Muscle layer of duodenum (tissue), 2 donors: Measurements from ENCODE around the gene CCDC197.

ENCODE experiments used
- H3K27ac ChIP-seq: one replicate; pipeline ENCODE4 v1.7.0; 2013; ENCODE audit warnings: mild to moderate bottlenecking, low read length
- H3K27me3 ChIP-seq: one replicate; pipeline ENCODE4 v1.7.0; 2013; ENCODE audit warnings: low read depth, mild to moderate bottlenecking, control low read depth, low read length
- H3K36me3 ChIP-seq, 2 donors: one replicate each; pipeline ENCODE4 v1.7.0; 2013; ENCODE audit warnings: low read length in 2 of 2, control low read depth in 1 of 2, mild to moderate bottlenecking in 1 of 2; ENCODE audit not compliant: insufficient read depth in 2 of 2, control insufficient read depth in 1 of 2
- H3K4me1 ChIP-seq, 2 donors: one replicate each; pipeline ENCODE4 v1.7.0; 2013; ENCODE audit warnings: low read length in 2 of 2, mild to moderate bottlenecking in 2 of 2, control low read depth in 1 of 2, moderate library complexity in 1 of 2; ENCODE audit not compliant: insufficient read depth in 2 of 2, control insufficient read depth in 1 of 2
- H3K4me3 ChIP-seq, 2 donors: one replicate each; pipeline ENCODE4 v1.7.0; 2013; ENCODE audit warnings: low read length in 2 of 2, low read depth in 1 of 2, mild to moderate bottlenecking in 1 of 2
- H3K9me3 ChIP-seq, 2 donors: one replicate each; pipeline ENCODE4 v1.7.0; 2013; ENCODE audit warnings: low read length in 2 of 2, control low read depth in 1 of 2, mild to moderate bottlenecking in 1 of 2; ENCODE audit not compliant: control insufficient read depth in 1 of 2
- donor health status: healthy.

The CCDC197 gene

GRCh38 chr14:94030571-94030970 is 33.5 kb downstream of the CCDC197 start:
- Histone ChIP-seq H3K4me3 (no peak overlapping the region), H3K9me3 (no peaks in the 10 kb centered on the region), H3K36me3 (no peaks in the 10 kb centered on the region), H3K27me3 (no peaks in the 10 kb centered on the region), H3K27ac (no peak overlapping the region), H3K4me1 (peaks cover 0 to 3% of the 10 kb centered on the region in 2 donors)

- Histone ChIP-seq H3K4me3 (no peak overlapping the region), H3K4me1 (no peaks in the 10 kb centered on the region), H3K36me3 (no peaks in the 10 kb centered on the region)
Observed at GRCh38 chr14:94031161-94031882, 34.2 kb downstream of the CCDC197 start.

GRCh38 chr14:94031883-94032279 is 34.8 kb downstream of the CCDC197 start:
- Histone ChIP-seq H3K4me1 (no peaks in the 10 kb centered on the region), H3K9me3 (no peaks in the 10 kb centered on the region), H3K36me3 (no peaks in the 10 kb centered on the region), H3K27me3 (no peaks in the 10 kb centered on the region), H3K4me3 (no peak overlapping the region), H3K27ac (no peak overlapping the region)

More at GRCh38 chr14:94031161-94031882, 34.2 kb downstream of the CCDC197 start:
- no peaks in the 10 kb centered on the region for H3K9me3 ChIP-seq
- H3K27me3 ChIP-seq, result no peaks in the 10 kb centered on the region
- no peak overlapping the region for H3K27ac ChIP-seq

GRCh38 chr14:94034886-94035285 is 37.8 kb downstream of the CCDC197 start:
- Histone ChIP-seq H3K27ac (no peak overlapping the region), H3K4me1 (no peaks in the 10 kb centered on the region), H3K36me3 (no peaks in the 10 kb centered on the region), H3K9me3 (no peaks in the 10 kb centered on the region), H3K4me3 (no peak overlapping the region), H3K27me3 (no peaks in the 10 kb centered on the region)

- Histone ChIP-seq H3K4me1 (peaks cover 0 to 3% of the 10 kb centered on the region in 2 donors), H3K27ac (no peak overlapping the region), H3K9me3 (no peaks in the 10 kb centered on the region), H3K4me3 (no peak overlapping the region), H3K27me3 (no peaks in the 10 kb centered on the region), H3K36me3 (no peaks in the 10 kb centered on the region)
Observed at GRCh38 chr14:94036313-94037167, 39.4 kb downstream of the CCDC197 start.

- Histone ChIP-seq H3K27me3 (no peaks in the 10 kb centered on the region), H3K9me3 (no peaks in the 10 kb centered on the region), H3K4me3 (no peak overlapping the region), H3K4me1 (peaks cover 3 to 16% of the 10 kb centered on the region in 2 donors), H3K36me3 (no peaks in the 10 kb centered on the region), H3K27ac (no peak overlapping the region)
Observed at GRCh38 chr14:94037954-94038353, 40.9 kb downstream of the CCDC197 start.

- H3K27me3 ChIP-seq, result no peaks in the 10 kb centered on the region
- no peak overlapping the region for H3K27ac ChIP-seq
- no peak overlapping the region for H3K4me3 ChIP-seq
- no peaks in the 10 kb centered on the region for H3K9me3 ChIP-seq
- no peaks in the 10 kb centered on the region for H3K36me3 ChIP-seq
- peaks cover 3 to 16% of the 10 kb centered on the region in 2 donors for H3K4me1 ChIP-seq
Observed at GRCh38 chr14:94038510-94038909, 41.4 kb downstream of the CCDC197 start.

GRCh38 chr14:94038921-94039629 is 42.0 kb downstream of the CCDC197 start:
- Histone ChIP-seq H3K4me3 (no peak overlapping the region), H3K4me1 (peaks cover 3 to 16% of the 10 kb centered on the region in 2 donors), H3K27me3 (no peaks in the 10 kb centered on the region), H3K9me3 (no peaks in the 10 kb centered on the region), H3K27ac (no peak overlapping the region), H3K36me3 (peaks cover 0 to 3% of the 10 kb centered on the region in 2 donors)

- Histone ChIP-seq H3K27ac (no peak overlapping the region), H3K36me3 (peaks cover 3 to 14% of the 10 kb centered on the region in 2 donors), H3K27me3 (no peaks in the 10 kb centered on the region), H3K9me3 (no peaks in the 10 kb centered on the region), H3K4me3 (no peak overlapping the region), H3K4me1 (peaks cover 3 to 16% of the 10 kb centered on the region in 2 donors)
Observed at GRCh38 chr14:94040247-94040646, 43.1 kb downstream of the CCDC197 start.

GRCh38 chr14:94040796-94041195 is 43.7 kb downstream of the CCDC197 start:
- Histone ChIP-seq H3K9me3 (no peaks in the 10 kb centered on the region), H3K27me3 (no peaks in the 10 kb centered on the region)

More at GRCh38 chr14:94040796-94041195, 43.7 kb downstream of the CCDC197 start:
- no peak overlapping the region for H3K4me3 ChIP-seq
- peaks cover 8 to 19% of the 10 kb centered on the region in 2 donors for H3K36me3 ChIP-seq
- peaks cover 3 to 16% of the 10 kb centered on the region in 2 donors for H3K4me1 ChIP-seq
- no peak overlapping the region for H3K27ac ChIP-seq
